ENCODE data around the gene ERC1.

DNA sequence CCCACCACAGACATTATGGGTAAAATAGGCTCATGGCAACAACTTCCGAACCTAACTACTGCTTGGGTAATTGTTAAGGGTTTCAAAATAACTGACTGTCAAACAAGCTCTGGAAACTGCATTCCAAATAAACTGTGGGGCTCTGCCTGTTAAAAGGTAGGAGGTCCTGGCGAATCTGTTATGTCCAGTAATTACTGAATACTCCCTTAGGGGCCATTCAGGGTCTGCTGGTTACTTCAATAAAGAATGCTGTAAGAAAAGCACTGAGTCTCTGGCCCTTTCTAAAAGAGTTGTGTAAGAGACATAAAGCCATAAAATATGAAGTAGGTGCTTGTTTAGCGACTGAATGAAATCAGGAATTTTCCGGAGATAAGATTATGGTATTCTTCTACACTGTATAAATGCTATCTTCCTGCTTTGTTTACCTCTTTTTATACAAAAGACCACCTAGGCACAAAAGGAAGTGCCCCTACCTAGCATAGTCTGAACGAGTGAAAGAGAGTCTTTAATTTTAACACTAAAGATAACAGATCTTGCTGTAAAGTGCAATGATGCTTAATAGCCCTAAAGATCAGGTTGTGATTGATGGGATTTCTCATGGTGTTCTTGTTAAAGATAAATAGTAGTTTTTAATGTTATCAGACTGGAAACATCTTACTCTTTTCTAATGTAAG lies 475.6 kb downstream of the ERC1 start:
- TF ChIP-seq EZH2 (IDR thresholded peaks at IDR 0.05; ENCODE audit: borderline replicate concordance) = no peak
- TF ChIP-seq, protein P1, sequence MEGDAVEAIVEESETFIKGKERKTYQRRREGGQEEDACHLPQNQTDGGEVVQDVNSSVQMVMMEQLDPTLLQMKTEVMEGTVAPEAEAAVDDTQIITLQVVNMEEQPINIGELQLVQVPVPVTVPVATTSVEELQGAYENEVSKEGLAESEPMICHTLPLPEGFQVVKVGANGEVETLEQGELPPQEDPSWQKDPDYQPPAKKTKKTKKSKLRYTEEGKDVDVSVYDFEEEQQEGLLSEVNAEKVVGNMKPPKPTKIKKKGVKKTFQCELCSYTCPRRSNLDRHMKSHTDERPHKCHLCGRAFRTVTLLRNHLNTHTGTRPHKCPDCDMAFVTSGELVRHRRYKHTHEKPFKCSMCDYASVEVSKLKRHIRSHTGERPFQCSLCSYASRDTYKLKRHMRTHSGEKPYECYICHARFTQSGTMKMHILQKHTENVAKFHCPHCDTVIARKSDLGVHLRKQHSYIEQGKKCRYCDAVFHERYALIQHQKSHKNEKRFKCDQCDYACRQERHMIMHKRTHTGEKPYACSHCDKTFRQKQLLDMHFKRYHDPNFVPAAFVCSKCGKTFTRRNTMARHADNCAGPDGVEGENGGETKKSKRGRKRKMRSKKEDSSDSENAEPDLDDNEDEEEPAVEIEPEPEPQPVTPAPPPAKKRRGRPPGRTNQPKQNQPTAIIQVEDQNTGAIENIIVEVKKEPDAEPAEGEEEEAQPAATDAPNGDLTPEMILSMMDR (IDR thresholded peaks at IDR 0.05; ENCODE audit: poor library complexity) = no peak
- no peak for TF ChIP-seq EZH2phosphoT487 (IDR thresholded peaks at IDR 0.05; ENCODE audit: low read depth, severe bottlenecking, unreplicated experiment)

Data from hepatocyte (in vitro differentiated cells).